Measurements from ENCODE around the gene TEKT1. TPM values are rescaled to one million over a fixed set of nuclear protein-coding genes. Genes with fewer than 3 reads are reported as not detected.

TEKT1 gene
- total RNA-seq, 1 experiment from 2014 or later: not detected

DNA sequence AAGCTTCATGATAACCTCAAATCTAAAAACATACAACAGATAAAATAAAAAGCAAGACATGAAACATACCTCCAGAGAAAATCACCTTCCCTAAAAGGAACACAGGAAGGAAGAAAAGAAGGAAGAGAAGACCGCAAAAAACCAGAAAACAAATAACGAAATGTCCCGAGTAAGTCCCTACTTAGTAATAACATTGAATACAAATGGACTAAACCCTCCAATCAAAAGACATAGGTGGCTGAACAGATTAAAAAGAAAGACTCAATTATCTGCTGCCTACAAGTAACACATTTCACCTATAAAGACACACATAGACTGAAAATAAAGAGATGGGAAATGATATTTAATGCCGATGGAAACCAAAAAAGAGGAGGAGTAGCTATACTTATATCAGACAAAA lies 49.3 kb downstream of the TEKT1 start:
- intact Hi-C loops (cut with micrococcal nuclease; ENCODE audit: unreplicated experiment): no loop called here
- TF ChIP-seq, protein P1, sequence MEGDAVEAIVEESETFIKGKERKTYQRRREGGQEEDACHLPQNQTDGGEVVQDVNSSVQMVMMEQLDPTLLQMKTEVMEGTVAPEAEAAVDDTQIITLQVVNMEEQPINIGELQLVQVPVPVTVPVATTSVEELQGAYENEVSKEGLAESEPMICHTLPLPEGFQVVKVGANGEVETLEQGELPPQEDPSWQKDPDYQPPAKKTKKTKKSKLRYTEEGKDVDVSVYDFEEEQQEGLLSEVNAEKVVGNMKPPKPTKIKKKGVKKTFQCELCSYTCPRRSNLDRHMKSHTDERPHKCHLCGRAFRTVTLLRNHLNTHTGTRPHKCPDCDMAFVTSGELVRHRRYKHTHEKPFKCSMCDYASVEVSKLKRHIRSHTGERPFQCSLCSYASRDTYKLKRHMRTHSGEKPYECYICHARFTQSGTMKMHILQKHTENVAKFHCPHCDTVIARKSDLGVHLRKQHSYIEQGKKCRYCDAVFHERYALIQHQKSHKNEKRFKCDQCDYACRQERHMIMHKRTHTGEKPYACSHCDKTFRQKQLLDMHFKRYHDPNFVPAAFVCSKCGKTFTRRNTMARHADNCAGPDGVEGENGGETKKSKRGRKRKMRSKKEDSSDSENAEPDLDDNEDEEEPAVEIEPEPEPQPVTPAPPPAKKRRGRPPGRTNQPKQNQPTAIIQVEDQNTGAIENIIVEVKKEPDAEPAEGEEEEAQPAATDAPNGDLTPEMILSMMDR (conservative IDR thresholded peaks at IDR 0.05; ENCODE audit: low read depth, low read length): no peak
- TF ChIP-seq EZH2 (IDR thresholded peaks at IDR 0.05; ENCODE audit: borderline replicate concordance, low read depth, low read length, poor library complexity, severe bottlenecking): no peak
- Histone ChIP-seq H3K27me3 (replicated peaks; ENCODE audit: insufficient read depth, low read depth, low read length, poor library complexity) (peaks cover 84% of the 10 kb centered on the region), H3K9me3 (ENCODE audit: low read depth, low read length, poor library complexity, severe bottlenecking) (no peaks in the 10 kb centered on the region), H3K27ac (ENCODE audit: low read depth, low read length, poor library complexity, severe bottlenecking) (no peak overlapping the region), H3K36me3 (ENCODE audit: insufficient read depth, low read length, poor library complexity, severe bottlenecking) (no peaks in the 10 kb centered on the region), H3K4me3 (ENCODE audit: low read depth, low read length, poor library complexity, severe bottlenecking) (no peak overlapping the region), H3K4me1 (ENCODE audit: insufficient read depth, low read length, poor library complexity, severe bottlenecking) (no peaks in the 10 kb centered on the region)
- POLR2A ChIA-PET (ENCODE audit: low non-redundant PET): no interaction called here
- DNase-seq (ENCODE audit: low spot score): no peak
- BruUV-seq (replicated peaks): no TSS peak
- CTCF ChIA-PET: no interaction called here

- DNase-seq (ENCODE audit: low spot score): no peak
- BruUV-seq (replicated peaks): no TSS peak
- Histone ChIP-seq H3K27ac (ENCODE audit: low read depth, low read length, poor library complexity, severe bottlenecking) (no peak overlapping the region), H3K9me3 (ENCODE audit: low read depth, low read length, poor library complexity, severe bottlenecking) (no peaks in the 10 kb centered on the region), H3K4me1 (ENCODE audit: insufficient read depth, low read length, poor library complexity, severe bottlenecking) (no peaks in the 10 kb centered on the region), H3K27me3 (replicated peaks; ENCODE audit: insufficient read depth, low read depth, low read length, poor library complexity) (peaks cover 82% of the 10 kb centered on the region), H3K4me3 (ENCODE audit: low read depth, low read length, poor library complexity, severe bottlenecking) (no peak overlapping the region), H3K36me3 (ENCODE audit: insufficient read depth, low read length, poor library complexity, severe bottlenecking) (no peaks in the 10 kb centered on the region)
- CTCF ChIA-PET: no interaction called here
- no peak for TF ChIP-seq EZH2 (IDR thresholded peaks at IDR 0.05; ENCODE audit: borderline replicate concordance, low read depth, low read length, poor library complexity, severe bottlenecking)
- TF ChIP-seq, protein P1 (conservative IDR thresholded peaks at IDR 0.05; ENCODE audit: low read depth, low read length): no peak
- POLR2A ChIA-PET (ENCODE audit: low non-redundant PET): no interaction called here
- intact Hi-C loops (cut with micrococcal nuclease; ENCODE audit: unreplicated experiment): no loop called here
These were observed 50.6 kb downstream of the TEKT1 start for GRCh38 chr17:6780886-6781285.

- Histone ChIP-seq H3K27ac (ENCODE audit: low read depth, low read length, poor library complexity, severe bottlenecking) (no peak overlapping the region), H3K36me3 (ENCODE audit: insufficient read depth, low read length, poor library complexity, severe bottlenecking) (no peaks in the 10 kb centered on the region), H3K4me3 (ENCODE audit: low read depth, low read length, poor library complexity, severe bottlenecking) (no peak overlapping the region), H3K4me1 (ENCODE audit: insufficient read depth, low read length, poor library complexity, severe bottlenecking) (no peaks in the 10 kb centered on the region), H3K9me3 (ENCODE audit: low read depth, low read length, poor library complexity, severe bottlenecking) (no peaks in the 10 kb centered on the region), H3K27me3 (replicated peaks; ENCODE audit: insufficient read depth, low read depth, low read length, poor library complexity) (peaks cover 86% of the 10 kb centered on the region)
- TF ChIP-seq EZH2 (IDR thresholded peaks at IDR 0.05; ENCODE audit: borderline replicate concordance, low read depth, low read length, poor library complexity, severe bottlenecking): no peak
- TF ChIP-seq, protein P1 (conservative IDR thresholded peaks at IDR 0.05; ENCODE audit: low read depth, low read length): no peak
- no peak for DNase-seq (ENCODE audit: low spot score)
- CTCF ChIA-PET: no interaction called here
- BruUV-seq (replicated peaks): no TSS peak
- intact Hi-C loops (cut with micrococcal nuclease; ENCODE audit: unreplicated experiment): no loop called here
- POLR2A ChIA-PET (ENCODE audit: low non-redundant PET): no interaction called here
These were observed 51.5 kb downstream of the TEKT1 start for GRCh38 chr17:6780001-6780400.

Data from A673 (cell line).